Liver (tissue), 9 donors: Measurements from ENCODE around the gene SMAD6. TPM values are rescaled to one million over a fixed set of nuclear protein-coding genes. Genes with fewer than 3 reads are reported as not detected.

Source experiments
- DNase-seq: peaks from one replicate; pipeline ENCODE4 v3.0.0-alpha.2; 2017; ENCODE audit warnings: low spot score
- H3K27ac ChIP-seq, 2 donors: one replicate each; pipeline ENCODE4 v1.7.0; 2013; ENCODE audit warnings: inconsistent platforms in 2 of 2, low read length in 2 of 2, control low read depth in 1 of 2, low read depth in 1 of 2, mild to moderate bottlenecking in 1 of 2
- H3K27me3 ChIP-seq, 4 donors: one replicate each; pipeline versions ENCODE4 v1.6.1 to v1.7.0; 2013; ENCODE audit warnings: low read length in 3 of 4, inconsistent platforms in 1 of 4, mild to moderate bottlenecking in 1 of 4, moderate library complexity in 1 of 4; ENCODE audit not compliant: control insufficient read depth in 4 of 4, insufficient read depth in 4 of 4
- H3K36me3 ChIP-seq, 4 donors: one replicate each; pipeline versions ENCODE4 v1.6.1 to v1.7.0; 2013; ENCODE audit warnings: low read length in 3 of 4, mild to moderate bottlenecking in 3 of 4, low read depth in 1 of 4, moderate library complexity in 1 of 4; ENCODE audit not compliant: control insufficient read depth in 4 of 4, insufficient read depth in 3 of 4
- H3K4me1 ChIP-seq, 4 donors: one replicate each; pipeline versions ENCODE4 v1.6.1 to v1.7.0; 2013; ENCODE audit warnings: low read length in 3 of 4, mild to moderate bottlenecking in 3 of 4, moderate library complexity in 1 of 4; ENCODE audit not compliant: control insufficient read depth in 4 of 4, insufficient read depth in 4 of 4
- H3K4me3 ChIP-seq, 3 donors: one replicate each; pipeline versions ENCODE4 v1.6.1 to v1.7.0; 2013; ENCODE audit warnings: low read length in 3 of 3, control low read depth in 1 of 3, low read depth in 1 of 3, mild to moderate bottlenecking in 1 of 3
- H3K9ac ChIP-seq, 2 donors: one replicate each; pipeline ENCODE4 v1.7.0; 2013; ENCODE audit warnings: low read length in 2 of 2, mild to moderate bottlenecking in 2 of 2, moderate library complexity in 2 of 2, control low read depth in 1 of 2, low read depth in 1 of 2
- H3K9me3 ChIP-seq, 4 donors: one replicate each; pipeline versions ENCODE4 v1.6.1 to v1.7.0; 2013; ENCODE audit warnings: low read length in 3 of 4; ENCODE audit not compliant: control insufficient read depth in 4 of 4
- EGR1 ChIP-seq, 2 donors: IDR thresholded peaks; 2 replicates each; pipeline ENCODE4 v1.6.1; 2016 to 2018; ENCODE audit warnings: antibody characterized with exemption in 2 of 2, low read depth in 2 of 2
- FOXA1 ChIP-seq: IDR thresholded peaks from 2 replicates; pipeline ENCODE4 v1.6.1; 2016; ENCODE audit warnings: antibody characterized with exemption
- FOXA2 ChIP-seq: IDR thresholded peaks from 2 replicates; pipeline ENCODE4 v1.6.1; 2016; ENCODE audit warnings: antibody characterized with exemption
- GABPA ChIP-seq, 2 donors: IDR thresholded peaks in 1 of 2; conservative IDR thresholded peaks in 1 of 2; 2 replicates each; pipeline ENCODE4 v1.6.1; 2016; ENCODE audit warnings: antibody characterized with exemption in 2 of 2, mild to moderate bottlenecking in 1 of 2, moderate library complexity in 1 of 2
- HNF4A ChIP-seq, 2 donors: conservative IDR thresholded peaks; 2 replicates each; pipeline ENCODE4 v1.6.1; 2016; ENCODE audit warnings: antibody characterized with exemption in 2 of 2, mild to moderate bottlenecking in 2 of 2
- HNF4G ChIP-seq: IDR thresholded peaks from 2 replicates; pipeline ENCODE4 v1.6.1; 2016; ENCODE audit warnings: antibody characterized with exemption
- JUND ChIP-seq, 2 donors: IDR thresholded peaks; 2 replicates each; pipeline ENCODE4 v1.6.1; 2016; ENCODE audit warnings: antibody characterized with exemption in 2 of 2
- NR2F2 ChIP-seq: IDR thresholded peaks from 2 replicates; pipeline ENCODE4 v1.6.1; 2016; ENCODE audit warnings: antibody characterized with exemption
- RAD21 ChIP-seq, 2 donors: IDR thresholded peaks; 2 replicates each; pipeline ENCODE4 v1.6.1; 2016; ENCODE audit warnings: antibody characterized with exemption in 2 of 2, mild to moderate bottlenecking in 2 of 2
- RXRA ChIP-seq, 2 donors: IDR thresholded peaks; 2 replicates each; pipeline ENCODE4 v1.6.1; 2017 to 2018; ENCODE audit warnings: antibody characterized with exemption in 2 of 2, mild to moderate bottlenecking in 1 of 2
- SP1 ChIP-seq: IDR thresholded peaks from 2 replicates; pipeline ENCODE4 v1.6.1; 2018; ENCODE audit warnings: antibody characterized with exemption, mild to moderate bottlenecking
- TAF1 ChIP-seq: conservative IDR thresholded peaks from 2 replicates; pipeline ENCODE4 v1.6.1; 2016; ENCODE audit warnings: antibody characterized with exemption, mild to moderate bottlenecking
- YY1 ChIP-seq: IDR thresholded peaks from 2 replicates; pipeline ENCODE4 v1.6.1; 2016; ENCODE audit warnings: antibody characterized with exemption, mild to moderate bottlenecking
- WGBS: extraction: QIAGEN DNeasy Blood & Tissue Kit; methylation state at CpG from one replicate; pipeline ENCODE4 v1.1.7; 2013; 5-methylcytosine and 5-hydroxymethylcytosine counted together
- polyA plus RNA-seq, 2 donors: library from polyadenylated mRNA; stranded (reverse) in 1 of 2; unstranded in 1 of 2; fragments of 200-250 nt in 1 of 2; fragments of >200 nt in 1 of 2; fragmentation: Nextera tagmentation in 1 of 2; extraction: Ambion mirVana in 1 of 2; gene quantifications; one replicate each; pipeline versions ENCODE4 v1.2.1 to v1.2.3, GENCODE V29; 2013 to 2015
- total RNA-seq, 2 donors: library from RNA; depleted of rRNA; stranded (reverse); fragments of >200 nt; gene quantifications; one replicate each; pipeline ENCODE4 v1.2.3, GENCODE V29; 2014
- TF ChIP-seq, protein P1 (sequence below): fragments of 150-350 bp; IDR thresholded peaks from 2 replicates; pipeline ENCODE4 v1.5.1; 2017; ENCODE audit warnings: improper control_type of control experiment, low read depth, low read length; ENCODE audit not compliant: missing input control
- TF ChIP-seq, protein P2 (sequence below): IDR thresholded peaks from 2 replicates; pipeline ENCODE4 v1.6.1; 2016; ENCODE audit warnings: antibody characterized with exemption
- TF ChIP-seq, protein P3 (sequence below): IDR thresholded peaks from 2 replicates; pipeline ENCODE4 v1.6.1; 2016; ENCODE audit warnings: antibody characterized with exemption
- TF ChIP-seq, protein P4 (sequence below): IDR thresholded peaks from 2 replicates; pipeline ENCODE4 v1.6.1; 2016; ENCODE audit warnings: antibody characterized with exemption
- TF ChIP-seq, protein P5 (sequence below): IDR thresholded peaks from 2 replicates; pipeline ENCODE4 v1.6.1; 2016; ENCODE audit warnings: antibody characterized with exemption, mild to moderate bottlenecking
- donor health status: healthy.
- donor health status: healthy.
- donor health status: healthy.
- donor health status: healthy.
- donor health status: healthy.

SMAD6 gene
- total and polyA plus RNA-seq, 4 donors = 1.2 to 15.1 (median 11.0) TPM

DNA sequence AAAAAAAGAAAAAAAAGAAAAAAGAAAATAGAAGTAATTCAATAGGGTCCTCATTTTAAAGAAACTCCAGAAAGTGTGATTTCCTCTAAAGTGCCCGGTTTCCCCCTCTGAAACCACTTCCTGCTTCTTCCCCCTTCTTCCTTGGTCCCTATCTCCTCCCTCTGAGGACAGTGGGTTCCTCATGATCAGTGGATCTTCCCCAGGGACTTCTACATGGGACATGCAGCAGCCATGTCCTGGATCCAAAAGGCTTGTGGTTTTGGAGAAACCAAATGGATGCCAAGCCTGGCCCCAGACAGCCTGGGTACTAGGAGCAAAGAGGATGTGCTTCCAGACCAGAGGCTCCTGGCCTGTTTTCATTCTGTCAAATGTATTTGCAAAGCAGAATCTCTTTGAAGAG, 26.6 kb upstream of the SMAD6 start:
- H3K27ac ChIP-seq = no peak overlapping the region
- no peak overlapping the region for H3K9ac ChIP-seq
- no peak for DNase-seq
- H3K36me3 ChIP-seq = no peaks in the 10 kb centered on the region
- H3K27me3 ChIP-seq = no peaks in the 10 kb centered on the region
- TF ChIP-seq TAF1 (no peak), FOXA2 (no peak), YY1 (no peak), RAD21 (IDR thresholded peaks at IDR 0.05) (no peak)
- WGBS = 74% methylated on average over 1 of the region's 1 CpG
- peaks cover 0 to 4% (median 0%) of the 10 kb centered on the region in 4 donors for H3K4me1 ChIP-seq
- H3K9me3 ChIP-seq = no peaks in the 10 kb centered on the region
- no peak overlapping the region for H3K4me3 ChIP-seq

DNA sequence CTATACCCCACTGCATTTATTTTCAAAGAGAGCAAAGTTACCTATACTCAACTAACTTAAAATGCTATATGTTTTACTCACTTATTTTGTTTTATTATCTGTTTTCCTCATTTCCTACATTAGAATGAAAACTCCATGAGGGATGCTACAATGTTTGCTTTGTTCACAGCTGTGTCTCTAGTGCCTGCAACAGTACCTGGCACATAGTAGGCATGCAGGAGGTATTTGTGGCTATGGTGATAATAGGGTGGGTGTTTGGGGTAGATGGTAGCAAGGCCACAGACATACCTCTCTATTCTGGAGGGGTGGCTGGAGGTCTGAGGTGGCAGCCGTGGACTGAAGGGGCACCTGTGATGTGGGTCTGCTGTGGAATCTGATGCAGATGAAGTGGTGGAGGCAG, 24.7 kb upstream of the SMAD6 start:
- H3K36me3 ChIP-seq = no peaks in the 10 kb centered on the region
- no peak for DNase-seq
- H3K9ac ChIP-seq = no peak overlapping the region
- H3K4me1 ChIP-seq = peaks cover 0 to 4% (median 0%) of the 10 kb centered on the region in 4 donors
- TF ChIP-seq, protein P1, sequence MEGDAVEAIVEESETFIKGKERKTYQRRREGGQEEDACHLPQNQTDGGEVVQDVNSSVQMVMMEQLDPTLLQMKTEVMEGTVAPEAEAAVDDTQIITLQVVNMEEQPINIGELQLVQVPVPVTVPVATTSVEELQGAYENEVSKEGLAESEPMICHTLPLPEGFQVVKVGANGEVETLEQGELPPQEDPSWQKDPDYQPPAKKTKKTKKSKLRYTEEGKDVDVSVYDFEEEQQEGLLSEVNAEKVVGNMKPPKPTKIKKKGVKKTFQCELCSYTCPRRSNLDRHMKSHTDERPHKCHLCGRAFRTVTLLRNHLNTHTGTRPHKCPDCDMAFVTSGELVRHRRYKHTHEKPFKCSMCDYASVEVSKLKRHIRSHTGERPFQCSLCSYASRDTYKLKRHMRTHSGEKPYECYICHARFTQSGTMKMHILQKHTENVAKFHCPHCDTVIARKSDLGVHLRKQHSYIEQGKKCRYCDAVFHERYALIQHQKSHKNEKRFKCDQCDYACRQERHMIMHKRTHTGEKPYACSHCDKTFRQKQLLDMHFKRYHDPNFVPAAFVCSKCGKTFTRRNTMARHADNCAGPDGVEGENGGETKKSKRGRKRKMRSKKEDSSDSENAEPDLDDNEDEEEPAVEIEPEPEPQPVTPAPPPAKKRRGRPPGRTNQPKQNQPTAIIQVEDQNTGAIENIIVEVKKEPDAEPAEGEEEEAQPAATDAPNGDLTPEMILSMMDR = no peak
- TF ChIP-seq RXRA (IDR thresholded peaks at IDR 0.05) = no peak
- no peak for TF ChIP-seq SP1
- TF ChIP-seq, protein P2, sequence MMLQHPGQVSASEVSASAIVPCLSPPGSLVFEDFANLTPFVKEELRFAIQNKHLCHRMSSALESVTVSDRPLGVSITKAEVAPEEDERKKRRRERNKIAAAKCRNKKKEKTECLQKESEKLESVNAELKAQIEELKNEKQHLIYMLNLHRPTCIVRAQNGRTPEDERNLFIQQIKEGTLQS = no peak
- TF ChIP-seq FOXA2 = no peak
- TF ChIP-seq, protein P3, sequence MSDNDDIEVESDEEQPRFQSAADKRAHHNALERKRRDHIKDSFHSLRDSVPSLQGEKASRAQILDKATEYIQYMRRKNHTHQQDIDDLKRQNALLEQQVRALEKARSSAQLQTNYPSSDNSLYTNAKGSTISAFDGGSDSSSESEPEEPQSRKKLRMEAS = no peak
- no peak for TF ChIP-seq TAF1
- no peak for TF ChIP-seq FOXA1
- TF ChIP-seq HNF4G = no peak
- TF ChIP-seq, protein P4, sequence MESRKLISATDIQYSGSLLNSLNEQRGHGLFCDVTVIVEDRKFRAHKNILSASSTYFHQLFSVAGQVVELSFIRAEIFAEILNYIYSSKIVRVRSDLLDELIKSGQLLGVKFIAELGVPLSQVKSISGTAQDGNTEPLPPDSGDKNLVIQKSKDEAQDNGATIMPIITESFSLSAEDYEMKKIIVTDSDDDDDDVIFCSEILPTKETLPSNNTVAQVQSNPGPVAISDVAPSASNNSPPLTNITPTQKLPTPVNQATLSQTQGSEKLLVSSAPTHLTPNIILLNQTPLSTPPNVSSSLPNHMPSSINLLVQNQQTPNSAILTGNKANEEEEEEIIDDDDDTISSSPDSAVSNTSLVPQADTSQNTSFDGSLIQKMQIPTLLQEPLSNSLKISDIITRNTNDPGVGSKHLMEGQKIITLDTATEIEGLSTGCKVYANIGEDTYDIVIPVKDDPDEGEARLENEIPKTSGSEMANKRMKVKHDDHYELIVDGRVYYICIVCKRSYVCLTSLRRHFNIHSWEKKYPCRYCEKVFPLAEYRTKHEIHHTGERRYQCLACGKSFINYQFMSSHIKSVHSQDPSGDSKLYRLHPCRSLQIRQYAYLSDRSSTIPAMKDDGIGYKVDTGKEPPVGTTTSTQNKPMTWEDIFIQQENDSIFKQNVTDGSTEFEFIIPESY = no peak
- no peak for TF ChIP-seq RAD21 (IDR thresholded peaks at IDR 0.05)
- TF ChIP-seq, protein P5, sequence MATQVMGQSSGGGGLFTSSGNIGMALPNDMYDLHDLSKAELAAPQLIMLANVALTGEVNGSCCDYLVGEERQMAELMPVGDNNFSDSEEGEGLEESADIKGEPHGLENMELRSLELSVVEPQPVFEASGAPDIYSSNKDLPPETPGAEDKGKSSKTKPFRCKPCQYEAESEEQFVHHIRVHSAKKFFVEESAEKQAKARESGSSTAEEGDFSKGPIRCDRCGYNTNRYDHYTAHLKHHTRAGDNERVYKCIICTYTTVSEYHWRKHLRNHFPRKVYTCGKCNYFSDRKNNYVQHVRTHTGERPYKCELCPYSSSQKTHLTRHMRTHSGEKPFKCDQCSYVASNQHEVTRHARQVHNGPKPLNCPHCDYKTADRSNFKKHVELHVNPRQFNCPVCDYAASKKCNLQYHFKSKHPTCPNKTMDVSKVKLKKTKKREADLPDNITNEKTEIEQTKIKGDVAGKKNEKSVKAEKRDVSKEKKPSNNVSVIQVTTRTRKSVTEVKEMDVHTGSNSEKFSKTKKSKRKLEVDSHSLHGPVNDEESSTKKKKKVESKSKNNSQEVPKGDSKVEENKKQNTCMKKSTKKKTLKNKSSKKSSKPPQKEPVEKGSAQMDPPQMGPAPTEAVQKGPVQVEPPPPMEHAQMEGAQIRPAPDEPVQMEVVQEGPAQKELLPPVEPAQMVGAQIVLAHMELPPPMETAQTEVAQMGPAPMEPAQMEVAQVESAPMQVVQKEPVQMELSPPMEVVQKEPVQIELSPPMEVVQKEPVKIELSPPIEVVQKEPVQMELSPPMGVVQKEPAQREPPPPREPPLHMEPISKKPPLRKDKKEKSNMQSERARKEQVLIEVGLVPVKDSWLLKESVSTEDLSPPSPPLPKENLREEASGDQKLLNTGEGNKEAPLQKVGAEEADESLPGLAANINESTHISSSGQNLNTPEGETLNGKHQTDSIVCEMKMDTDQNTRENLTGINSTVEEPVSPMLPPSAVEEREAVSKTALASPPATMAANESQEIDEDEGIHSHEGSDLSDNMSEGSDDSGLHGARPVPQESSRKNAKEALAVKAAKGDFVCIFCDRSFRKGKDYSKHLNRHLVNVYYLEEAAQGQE = no peak
- TF ChIP-seq EGR1 (IDR thresholded peaks at IDR 0.05; ENCODE audit: low read depth in 2 of 2) = no peak
- TF ChIP-seq JUND (IDR thresholded peaks at IDR 0.05) = no peak
- no peak for TF ChIP-seq NR2F2
- no peak for TF ChIP-seq HNF4A (conservative IDR thresholded peaks at IDR 0.05)
- TF ChIP-seq GABPA (IDR thresholded peaks at IDR 0.05 in 1 of 2, conservative IDR thresholded peaks at IDR 0.05 in 1 of 2) = no peak
- TF ChIP-seq YY1 = no peak
- no peak overlapping the region for H3K27ac ChIP-seq
- no peaks in the 10 kb centered on the region for H3K27me3 ChIP-seq
- no peaks in the 10 kb centered on the region for H3K9me3 ChIP-seq
- WGBS = 91% methylated on average over 1 of the region's 1 CpG
- no peak overlapping the region for H3K4me3 ChIP-seq
